Activated CD4-positive, CD25-positive, alpha-beta regulatory T cell treated with anti-CD3 and anti-CD28 coated beads, Interleukin-2, amount 50 U/mL, for 24 hours (primary cell): ENCODE measurements around the gene NBPF6.
"Not testable (repeated sequence)": the region's sequence is repeated elsewhere in the genome, so short reads cannot be mapped to it uniquely, and the experiment has no call there.

ENCODE experiments used
- ATAC-seq, 2 donors: fragments of 150-1000 bp; cut with Tn5 transposase; one replicate each; pipeline ENCODE4 v1.10.0; 2021; ENCODE audit warnings: mild to moderate bottlenecking in 1 of 2, moderate library complexity in 1 of 2

The NBPF6 gene

GRCh38 chr1:108450043-108450442 lies at the start of gene NBPF6:
Gene NBPF6, plus strand, starts transcription at chr1:108450343. Its CDS starts 259 bp downstream, at chr1:108450602.
- ATAC-seq, result not testable (repeated sequence)

- ATAC-seq, result not testable (repeated sequence)
Observed at GRCh38 chr1:108411098-108411833, 38.9 kb upstream of the NBPF6 start.

- not testable (repeated sequence) for ATAC-seq
Observed at GRCh38 chr1:108420129-108420528, 30.0 kb upstream of the NBPF6 start.

- ATAC-seq, result peak; percentile 77 to 79
Observed at GRCh38 chr1:108421061-108421916, 28.9 kb upstream of the NBPF6 start.

- not testable (repeated sequence) for ATAC-seq
Observed at GRCh38 chr1:108426877-108427276, 23.3 kb upstream of the NBPF6 start.

- not testable (repeated sequence) for ATAC-seq
Observed at GRCh38 chr1:108432002-108432401, 18.1 kb upstream of the NBPF6 start.

- not testable (repeated sequence) for ATAC-seq
Observed at GRCh38 chr1:108433404-108433803, 16.7 kb upstream of the NBPF6 start.

- not testable (repeated sequence) for ATAC-seq
Observed at GRCh38 chr1:108438536-108438935, 11.6 kb upstream of the NBPF6 start.

GRCh38 chr1:108454521-108454920 lies 4.4 kb downstream of the NBPF6 start:
- not testable (repeated sequence) for ATAC-seq

- ATAC-seq, result peak; percentile 42 to 43
Observed at GRCh38 chr1:108458661-108459060, 8.5 kb downstream of the NBPF6 start.

- ATAC-seq, result not testable (repeated sequence)
Observed at GRCh38 chr1:108461758-108462157, 11.6 kb downstream of the NBPF6 start.

- ATAC-seq, result not testable (repeated sequence)
Observed at GRCh38 chr1:108463962-108464361, 13.8 kb downstream of the NBPF6 start.

- ATAC-seq, result not testable (repeated sequence)
Observed at GRCh38 chr1:108466166-108466565, 16.0 kb downstream of the NBPF6 start.

- ATAC-seq, result not testable (repeated sequence)
Observed at GRCh38 chr1:108467155-108467554, 17.0 kb downstream of the NBPF6 start.

- ATAC-seq, result not testable (repeated sequence)
Observed at GRCh38 chr1:108470750-108471149, 20.6 kb downstream of the NBPF6 start.

GRCh38 chr1:108474516-108474915 lies 24.4 kb downstream of the NBPF6 start:
- not testable (repeated sequence) for ATAC-seq

- ATAC-seq, result no peak
Observed at GRCh38 chr1:108478429-108479015, 28.4 kb downstream of the NBPF6 start.

GRCh38 chr1:108482708-108483107 lies 32.6 kb downstream of the NBPF6 start:
- no peak for ATAC-seq

GRCh38 chr1:108485990-108486389 lies 35.8 kb downstream of the NBPF6 start:
- not testable (repeated sequence) for ATAC-seq

GRCh38 chr1:108486707-108487106 lies 36.6 kb downstream of the NBPF6 start:
- not testable (repeated sequence) for ATAC-seq

- ATAC-seq, result not testable (repeated sequence)
Observed at GRCh38 chr1:108495008-108495407, 44.9 kb downstream of the NBPF6 start.

- not testable (repeated sequence) for ATAC-seq
Observed at GRCh38 chr1:108496856-108497255, 46.7 kb downstream of the NBPF6 start.

GRCh38 chr1:108502138-108502537 lies 52.0 kb downstream of the NBPF6 start:
- ATAC-seq, result no peak
